SK-N-MC (cell line): ENCODE results near the gene NPPB.

ENCODE experiments used
- DNase-seq: peaks from one replicate; pipeline ENCODE4 v3.0.0-alpha.2; 2011; ENCODE audit warnings: low read depth, low spot score
- H3K27ac ChIP-seq: fragments of 200-600 bp; sonication (generic); 2 replicates; pipeline ENCODE4 v1.5.1; 2016; ENCODE audit warnings: mixed run types
- H3K36me3 ChIP-seq: fragments of 200-600 bp; sonication (generic); 2 replicates; pipeline ENCODE4 v1.6.1; 2017; ENCODE audit warnings: antibody characterized with exemption, low read length, mixed read lengths; ENCODE audit not compliant: insufficient read depth
- H3K4me3 ChIP-seq: fragments of 200-600 bp; sonication (generic); 2 replicates; pipeline ENCODE4 v1.5.1; 2016
- H3K9ac ChIP-seq: fragments of 200-600 bp; sonication (generic); 2 replicates; pipeline ENCODE4 v1.8.0; 2017; ENCODE audit warnings: mixed run types, mixed read lengths; ENCODE audit not compliant: insufficient read length
- H3K9me3 ChIP-seq: fragments of 200-600 bp; sonication (generic); 2 replicates; pipeline ENCODE4 v1.6.1; 2017; ENCODE audit warnings: low read depth, mild to moderate bottlenecking, antibody characterized with exemption, low read length, moderate library complexity, mixed read lengths
- EZH2 ChIP-seq: fragments of 200-600 bp; sonication (generic); IDR thresholded peaks from one replicate; pipeline ENCODE4 v1.6.1; 2017; ENCODE audit warnings: antibody characterized with exemption
- FOXP2 ChIP-seq: optimal IDR thresholded peaks from 2 replicates; pipeline ENCODE3; 2011; ENCODE audit warnings: mild to moderate bottlenecking, moderate library complexity; ENCODE audit not compliant: insufficient read depth; ENCODE audit errors: extremely low read length, control extremely low read depth
- POLR2AphosphoS5 ChIP-seq: IDR thresholded peaks from 2 replicates; pipeline ENCODE4 v1.6.1; 2012; ENCODE audit warnings: mild to moderate bottlenecking, low read depth, low read length, borderline replicate concordance

The NPPB gene

DNA sequence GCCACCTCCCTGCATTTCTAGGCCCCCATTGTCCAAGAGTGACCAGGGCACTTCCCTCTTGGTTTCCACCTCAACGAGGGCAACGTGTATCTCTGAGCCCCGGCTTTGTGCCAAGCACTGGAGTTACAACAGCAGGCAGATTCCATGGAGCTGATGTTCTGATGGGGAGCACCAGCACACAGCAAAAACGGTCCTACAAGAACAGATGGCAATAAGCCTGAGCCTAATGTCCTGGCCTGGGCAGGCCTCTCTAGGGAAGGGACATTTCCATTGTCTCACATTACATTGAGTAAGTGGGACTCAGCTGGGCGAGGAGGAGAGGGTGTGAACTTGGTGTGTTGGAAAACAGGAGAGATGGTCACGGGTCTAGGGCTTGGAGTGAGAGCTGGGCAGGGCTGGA, 27.2 kb upstream of the NPPB start:
- Histone ChIP-seq H3K9me3 (no peaks in the 10 kb centered on the region), H3K36me3 (no peaks in the 10 kb centered on the region), H3K27ac (no peak overlapping the region), H3K9ac (no peak overlapping the region), H3K4me3 (no peak overlapping the region)
- no peak for DNase-seq
- TF ChIP-seq FOXP2 (no peak), EZH2 (no peak), POLR2AphosphoS5 (no peak)

DNA sequence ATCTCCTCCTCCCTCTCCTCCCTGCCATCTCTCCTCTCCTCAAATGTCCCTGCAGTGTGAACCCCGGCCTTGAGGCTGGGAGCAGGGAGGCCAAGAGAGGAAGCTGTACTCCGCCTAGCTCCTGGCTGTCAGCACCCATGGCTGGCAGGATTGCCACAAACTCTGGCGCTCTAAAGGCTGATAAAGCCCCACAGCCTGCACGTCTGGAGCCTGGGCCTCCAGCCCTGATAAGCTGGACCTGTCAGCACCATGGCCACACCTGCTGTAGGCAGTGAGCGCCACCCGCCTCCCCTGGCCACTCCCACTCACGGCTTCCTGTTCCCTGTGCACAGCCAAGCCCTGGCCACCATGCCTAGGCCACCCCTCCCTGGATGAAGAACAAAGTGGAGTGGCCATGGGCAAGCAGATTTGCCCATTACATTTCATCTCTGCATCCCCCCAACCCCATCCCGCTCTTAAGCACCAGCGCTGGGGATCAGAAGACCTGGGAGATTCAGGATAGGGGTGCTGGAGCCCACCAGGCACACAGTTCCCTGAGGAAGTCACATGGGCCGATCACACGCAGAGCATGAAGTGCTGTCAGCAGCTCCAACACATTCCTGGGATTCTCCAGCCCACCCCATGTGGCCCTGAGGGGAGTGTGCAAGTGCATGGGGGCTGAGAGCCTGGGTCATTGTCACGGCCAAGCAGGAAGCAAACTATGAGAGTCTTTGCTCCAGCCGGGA, 24.2 kb upstream of the NPPB start:
- no peak for TF ChIP-seq POLR2AphosphoS5
- TF ChIP-seq FOXP2 = no peak
- TF ChIP-seq EZH2 = no peak
- Histone ChIP-seq H3K9ac (no peak overlapping the region), H3K9me3 (no peaks in the 10 kb centered on the region), H3K4me3 (no peak overlapping the region), H3K36me3 (no peaks in the 10 kb centered on the region), H3K27ac (no peak overlapping the region)
- no peak for DNase-seq

DNA sequence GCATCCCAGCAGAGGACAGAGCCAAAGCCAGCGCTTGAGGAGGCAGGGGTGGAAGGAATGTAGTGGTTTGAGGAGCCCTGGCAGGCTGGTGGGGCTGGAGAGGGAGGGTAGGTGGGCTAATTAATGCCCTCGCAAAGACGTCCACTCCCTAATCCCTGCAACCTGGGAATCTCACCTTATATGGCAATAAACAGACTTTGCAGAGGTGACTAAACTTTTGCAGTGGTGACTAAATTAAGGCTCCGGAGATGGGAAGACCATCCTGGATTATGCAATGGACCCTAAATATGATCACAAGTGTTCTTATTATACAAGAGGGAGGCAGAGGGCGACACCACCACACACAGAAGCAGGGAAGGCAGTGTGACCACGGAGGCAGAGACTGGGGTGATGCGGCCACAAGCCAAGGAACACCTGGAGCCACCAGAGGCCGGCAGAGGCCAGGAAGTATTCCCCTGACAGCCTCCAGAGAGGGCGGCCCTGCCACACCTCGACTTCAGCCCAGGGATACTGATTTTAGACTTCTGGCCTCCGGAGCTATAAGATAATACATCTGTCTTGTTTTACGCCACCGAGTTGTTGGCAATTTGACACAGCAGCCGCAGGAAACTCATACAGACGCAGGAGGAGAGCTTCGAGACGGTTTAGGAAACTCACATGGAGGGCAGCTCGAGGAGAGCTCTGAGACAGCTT, 23.1 kb upstream of the NPPB start:
- TF ChIP-seq POLR2AphosphoS5 = no peak
- TF ChIP-seq EZH2 = no peak
- TF ChIP-seq FOXP2 = no peak
- Histone ChIP-seq H3K9me3 (no peaks in the 10 kb centered on the region), H3K36me3 (no peaks in the 10 kb centered on the region), H3K27ac (no peak overlapping the region), H3K9ac (no peak overlapping the region), H3K4me3 (no peak overlapping the region)
- DNase-seq = no peak

DNA sequence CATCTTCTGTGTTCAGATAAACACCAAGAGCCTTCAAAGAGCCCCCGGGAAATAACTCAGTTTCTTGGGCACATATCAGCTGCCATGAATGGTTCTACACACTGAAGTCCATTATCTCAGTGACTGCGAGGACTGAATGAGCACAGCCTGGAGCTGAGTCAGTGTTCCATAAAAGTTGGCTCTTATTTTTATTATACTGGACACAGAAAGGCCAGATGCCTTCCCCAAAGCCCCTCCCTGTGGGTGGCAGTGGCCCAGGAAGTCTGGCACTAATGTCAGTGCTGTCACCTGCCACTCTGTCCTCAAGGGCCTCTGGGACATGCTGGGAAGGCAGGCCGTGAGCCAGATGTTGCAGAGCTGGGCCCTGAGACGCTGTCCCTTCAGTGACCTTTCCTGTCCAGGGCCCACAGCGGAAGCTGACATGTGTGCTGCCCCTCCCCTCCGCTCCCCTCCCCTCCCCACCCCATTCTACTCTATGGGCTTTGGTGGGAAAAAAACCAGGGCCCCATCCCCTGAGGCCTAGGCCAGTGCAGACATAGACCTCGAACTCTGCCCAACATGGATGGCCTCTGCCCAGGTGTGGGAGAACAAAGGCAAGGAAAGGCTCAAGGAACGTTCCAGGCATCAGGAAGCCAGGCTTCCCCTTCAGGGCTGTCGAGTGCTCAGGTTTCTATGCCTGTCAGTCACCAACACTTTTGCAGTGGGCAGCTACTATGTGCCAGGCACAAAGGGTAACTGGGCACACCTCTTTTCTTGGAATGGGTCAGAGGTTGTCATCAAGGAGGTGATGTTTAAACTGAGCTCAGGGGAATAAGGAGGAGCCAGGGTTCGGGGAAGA, 22.4 kb upstream of the NPPB start:
- TF ChIP-seq POLR2AphosphoS5 (no peak), EZH2 (no peak), FOXP2 (no peak)
- no peak overlapping the region for H3K27ac ChIP-seq
- no peak overlapping the region for H3K4me3 ChIP-seq
- no peak overlapping the region for H3K9ac ChIP-seq
- no peaks in the 10 kb centered on the region for H3K36me3 ChIP-seq
- H3K9me3 ChIP-seq = no peaks in the 10 kb centered on the region
- DNase-seq = no peak

DNA sequence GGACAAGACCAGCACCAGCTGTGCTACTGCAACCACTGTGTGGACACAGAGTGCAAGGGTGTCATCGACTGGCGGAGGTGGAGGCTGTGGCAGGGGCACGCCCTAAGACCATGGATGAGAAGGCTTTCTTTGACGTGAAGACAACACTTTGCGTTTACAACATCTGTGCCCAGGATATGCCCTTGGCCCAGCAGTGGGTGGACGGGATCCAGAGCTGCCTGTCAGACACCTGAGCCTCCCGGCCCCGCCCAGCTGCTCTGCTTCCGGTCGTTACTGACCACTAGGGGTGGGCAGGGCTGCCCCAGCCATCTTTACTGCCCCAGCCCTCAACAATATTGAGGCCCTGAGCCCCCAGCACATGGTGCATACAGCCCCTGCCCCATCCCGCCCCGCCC, 21.4 kb upstream of the NPPB start:
- no peak overlapping the region for H3K27ac ChIP-seq
- no peaks in the 10 kb centered on the region for H3K9me3 ChIP-seq
- no peak overlapping the region for H3K4me3 ChIP-seq
- no peak for TF ChIP-seq EZH2
- no peak overlapping the region for H3K9ac ChIP-seq
- no peak for DNase-seq
- H3K36me3 ChIP-seq = no peaks in the 10 kb centered on the region

DNA sequence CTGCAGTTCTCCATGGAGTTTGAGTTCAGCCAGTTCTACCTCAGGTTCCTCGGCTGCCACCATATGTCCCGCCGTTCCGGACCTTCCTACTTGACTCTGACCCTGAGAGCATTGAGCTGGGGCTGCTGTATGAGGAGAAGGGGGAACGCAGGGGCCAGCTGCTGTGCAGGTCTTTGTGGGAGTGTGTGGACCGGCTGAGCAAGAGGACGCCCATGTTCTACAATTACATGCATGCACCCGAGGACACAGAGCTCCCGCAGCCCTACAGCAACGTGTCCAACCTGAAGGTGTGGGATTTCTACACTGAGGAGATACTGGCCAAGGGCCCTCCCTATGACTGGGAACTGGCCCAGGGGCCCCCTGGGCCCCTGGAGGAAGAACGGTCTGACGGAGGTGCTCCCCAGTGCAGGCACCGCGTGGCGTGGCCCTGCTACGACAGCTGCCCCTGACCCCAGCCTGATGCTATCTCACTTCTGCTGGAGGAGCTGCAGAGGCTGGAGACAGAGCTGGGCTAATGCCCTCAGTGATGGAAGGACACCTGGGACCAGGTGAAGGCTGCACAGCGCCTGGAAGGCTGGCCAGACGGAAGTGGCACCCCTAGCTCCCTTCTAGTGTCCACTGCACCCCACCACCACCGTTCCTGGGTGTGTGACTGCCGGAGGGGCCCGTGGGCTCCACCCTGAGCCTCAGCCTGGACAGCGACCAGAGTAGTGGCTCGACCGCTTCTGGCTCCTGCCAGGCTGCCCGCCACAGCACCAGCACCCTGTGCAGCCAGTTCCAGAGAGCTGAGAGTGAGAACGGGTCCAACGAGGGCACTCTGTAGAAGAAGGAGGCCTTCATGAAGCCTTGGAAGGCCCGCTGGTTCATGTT, 20.8 kb upstream of the NPPB start:
- TF ChIP-seq FOXP2 (no peak), POLR2AphosphoS5 (no peak), EZH2 (no peak)
- DNase-seq = no peak
- H3K4me3 ChIP-seq = no peak overlapping the region
- no peaks in the 10 kb centered on the region for H3K36me3 ChIP-seq
- H3K9ac ChIP-seq = no peak overlapping the region
- no peak overlapping the region for H3K27ac ChIP-seq
- no peaks in the 10 kb centered on the region for H3K9me3 ChIP-seq

DNA sequence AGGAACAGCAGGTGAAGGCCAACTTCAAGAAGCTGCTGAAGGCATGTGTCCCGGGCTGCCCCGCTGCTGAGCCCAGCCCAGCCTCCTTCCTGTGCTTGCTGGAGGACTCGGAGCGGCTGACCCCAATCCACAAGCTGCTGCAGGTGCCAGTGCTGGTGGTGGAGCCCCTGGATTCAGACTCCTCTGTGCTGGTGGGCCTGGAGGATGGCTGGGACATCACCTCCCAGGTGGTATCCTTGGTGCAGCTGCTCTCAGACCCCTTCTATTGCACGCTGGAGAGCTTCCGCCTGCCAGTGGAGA, 20.1 kb upstream of the NPPB start:
- H3K27ac ChIP-seq = no peak overlapping the region
- TF ChIP-seq FOXP2 (no peak), POLR2AphosphoS5 (no peak), EZH2 (no peak)

DNA sequence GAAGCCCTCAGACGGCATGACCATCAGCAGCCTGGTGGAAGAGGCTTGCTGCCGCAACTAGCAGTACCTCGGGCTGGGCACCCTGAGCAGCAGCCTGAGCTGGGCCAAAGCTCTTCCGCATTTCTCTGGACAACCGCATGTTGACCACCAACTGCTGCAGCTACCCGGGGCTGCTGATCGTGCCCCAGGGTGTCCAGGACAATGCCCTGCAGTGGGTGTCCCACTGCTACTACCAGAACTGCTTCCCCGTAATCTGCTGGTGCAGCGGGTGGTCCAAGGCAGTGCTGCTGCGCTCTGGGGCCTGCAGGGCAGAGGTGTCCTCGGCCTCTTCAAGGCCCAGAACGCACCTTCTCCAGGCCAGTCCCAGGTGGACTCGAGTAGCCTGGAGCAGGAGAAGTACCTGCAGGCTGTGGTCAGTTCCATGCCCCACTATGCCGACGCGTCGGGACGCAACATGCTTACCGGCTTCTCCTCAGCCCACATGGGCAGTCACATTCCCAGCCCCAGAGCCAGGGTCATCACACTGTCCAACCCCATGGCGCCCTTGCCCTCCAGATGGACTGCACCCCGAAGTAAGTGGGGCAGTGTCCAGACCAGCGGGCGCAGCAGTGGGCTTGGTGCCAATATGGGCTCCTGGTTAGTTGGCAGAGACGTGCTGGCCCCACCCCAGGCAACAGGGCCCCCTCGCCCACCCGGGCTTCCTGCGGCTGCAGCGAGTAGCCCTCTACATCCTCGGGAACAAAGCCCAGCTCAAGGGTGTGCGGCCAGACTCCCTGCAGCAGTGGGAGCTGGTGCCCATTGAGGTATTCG, 19.5 kb upstream of the NPPB start:
- TF ChIP-seq FOXP2 (no peak), EZH2 (no peak), POLR2AphosphoS5 (no peak)
- no peak overlapping the region for H3K9ac ChIP-seq
- H3K27ac ChIP-seq = no peak overlapping the region
- no peak for DNase-seq
- H3K4me3 ChIP-seq = no peak overlapping the region
- H3K9me3 ChIP-seq = no peaks in the 10 kb centered on the region
- no peaks in the 10 kb centered on the region for H3K36me3 ChIP-seq

More for the DNA sequence above, 20.1 kb upstream of the NPPB start:
- no peak for DNase-seq
- no peaks in the 10 kb centered on the region for H3K36me3 ChIP-seq
- H3K9me3 ChIP-seq = no peaks in the 10 kb centered on the region
- H3K4me3 ChIP-seq = no peak overlapping the region
- no peak overlapping the region for H3K9ac ChIP-seq
